ENCODE measurements around the gene ARL15.
"Not testable (repeated sequence)": the region's sequence is repeated elsewhere in the genome, so short reads cannot be mapped to it uniquely, and the experiment has no call there.

ARL15 gene

DNA sequence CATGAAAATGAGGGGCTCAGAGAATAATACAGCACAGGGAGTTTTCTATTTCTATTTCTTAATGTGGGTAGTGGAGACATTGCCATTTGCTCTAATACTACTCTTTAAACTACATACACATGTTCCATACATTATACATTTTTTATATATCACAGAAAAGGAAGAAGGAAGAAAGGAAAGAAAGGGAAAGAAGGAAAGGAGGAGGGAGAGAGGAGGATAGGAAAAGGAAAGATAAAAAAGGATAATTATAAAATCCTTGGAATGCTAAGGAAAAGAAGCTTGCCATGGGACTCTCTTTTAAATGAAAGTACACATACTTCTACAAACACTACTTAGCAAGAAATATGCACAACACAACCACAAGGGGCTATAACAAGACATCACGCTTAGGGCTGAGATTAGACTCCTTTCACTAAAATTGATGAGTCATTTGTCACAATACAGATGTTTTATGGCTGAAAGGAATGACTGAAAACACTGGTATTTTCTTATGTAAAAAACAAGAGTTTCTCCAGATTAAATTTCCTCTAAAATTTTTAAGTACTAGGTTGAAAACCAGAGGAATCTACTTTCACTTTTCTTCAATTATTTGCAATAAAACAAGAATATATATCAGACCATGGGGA, 219.8 kb downstream of the ARL15 start:
- DNase-seq (ENCODE audit: low spot score): no peak

DNA sequence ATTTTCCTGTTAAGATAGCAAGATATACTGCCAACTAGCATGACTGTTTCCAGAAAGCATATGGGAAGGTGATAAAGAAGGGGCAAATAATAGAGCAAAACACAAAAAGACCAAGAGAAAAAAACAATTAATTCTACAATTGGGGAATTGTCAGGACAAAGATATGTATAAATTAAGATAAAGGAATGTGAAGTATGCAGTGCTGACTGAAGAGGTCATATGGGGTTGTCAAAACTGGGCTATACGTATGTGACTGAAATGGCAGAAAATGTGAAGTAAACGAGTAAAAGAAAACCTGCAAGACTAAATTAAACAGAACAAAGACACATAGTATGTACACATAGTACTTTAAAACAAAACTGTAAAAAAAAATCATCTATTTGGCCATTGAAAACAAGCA, 222.3 kb downstream of the ARL15 start:
- DNase-seq (ENCODE audit: low spot score): no peak

DNA sequence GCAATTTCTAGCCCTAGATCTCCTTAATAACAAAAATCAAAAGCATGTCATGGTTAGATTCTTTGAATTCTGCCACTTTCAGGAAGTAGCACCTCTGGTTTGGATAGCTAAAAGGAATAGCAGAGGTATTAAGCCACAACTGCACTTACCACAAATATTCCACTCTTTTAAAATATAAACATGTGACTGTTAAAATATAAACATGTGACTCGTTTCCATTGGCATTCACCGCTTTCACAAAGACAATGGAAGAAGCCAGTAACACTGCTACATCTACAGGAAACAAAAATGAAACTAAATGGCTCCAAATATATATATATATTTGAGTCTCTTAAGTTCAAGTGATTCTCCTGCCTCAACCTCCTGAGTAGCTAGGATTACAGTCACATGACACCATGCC, 222.9 kb downstream of the ARL15 start:
- DNase-seq (ENCODE audit: low spot score): no peak

DNA sequence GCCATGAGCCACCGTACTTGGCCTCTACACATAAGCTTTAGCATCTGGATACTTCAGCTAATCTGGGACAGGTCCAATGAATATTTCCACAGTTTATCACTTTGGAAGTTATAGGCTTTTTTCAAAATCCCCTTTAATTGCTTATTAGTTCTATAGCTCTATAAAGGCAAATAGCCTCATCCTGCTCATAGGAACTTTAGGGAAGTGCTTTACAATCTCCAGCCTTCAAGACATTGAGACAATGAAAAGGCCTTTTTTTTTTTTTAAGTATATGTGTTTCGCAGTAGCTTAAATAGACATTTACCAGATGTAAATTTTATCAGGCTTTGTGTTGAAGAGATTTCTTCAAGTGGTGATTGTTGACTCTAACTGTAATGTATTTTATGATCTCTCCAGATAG, 224.2 kb downstream of the ARL15 start:
- DNase-seq (ENCODE audit: low spot score): no peak

DNA sequence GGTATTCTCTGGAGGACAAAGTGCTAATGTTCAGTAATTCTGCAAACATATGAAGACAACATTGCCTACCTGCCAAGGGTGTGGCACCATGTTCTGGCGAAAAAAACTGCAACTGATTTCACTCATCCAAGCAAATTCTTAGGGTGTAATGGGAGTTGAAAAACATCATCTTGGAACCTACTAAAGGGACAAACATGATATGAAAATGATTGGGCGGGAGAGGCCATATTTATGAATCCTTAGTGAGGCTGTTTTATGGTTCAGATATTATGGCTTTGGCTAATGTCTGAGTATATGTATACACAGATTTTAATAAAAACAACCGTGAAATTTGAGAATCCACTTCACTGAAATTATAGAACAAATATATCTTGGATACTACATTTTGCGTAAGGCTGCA, 225.7 kb downstream of the ARL15 start:
- DNase-seq (ENCODE audit: low spot score): no peak

DNA sequence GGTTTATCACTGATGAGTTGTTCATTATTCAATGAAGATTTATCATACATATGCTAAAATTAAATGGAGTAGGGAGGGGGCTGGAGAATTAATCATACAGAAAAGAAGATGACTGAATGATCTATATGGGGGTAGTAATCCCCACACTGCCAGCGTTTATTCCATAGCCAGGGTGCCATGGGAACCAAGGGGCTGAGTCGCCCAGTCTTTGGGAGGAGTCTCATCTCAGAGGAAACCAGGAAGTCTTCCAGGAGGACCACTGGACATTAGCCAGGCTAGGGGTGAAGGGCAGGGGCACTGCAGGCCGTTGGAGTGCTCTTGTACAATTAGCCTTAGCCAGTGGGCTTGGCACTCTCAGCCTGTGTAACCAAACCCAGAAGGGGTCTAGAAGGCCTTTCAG, 226.5 kb downstream of the ARL15 start:
- no peak for DNase-seq (ENCODE audit: low spot score)

DNA sequence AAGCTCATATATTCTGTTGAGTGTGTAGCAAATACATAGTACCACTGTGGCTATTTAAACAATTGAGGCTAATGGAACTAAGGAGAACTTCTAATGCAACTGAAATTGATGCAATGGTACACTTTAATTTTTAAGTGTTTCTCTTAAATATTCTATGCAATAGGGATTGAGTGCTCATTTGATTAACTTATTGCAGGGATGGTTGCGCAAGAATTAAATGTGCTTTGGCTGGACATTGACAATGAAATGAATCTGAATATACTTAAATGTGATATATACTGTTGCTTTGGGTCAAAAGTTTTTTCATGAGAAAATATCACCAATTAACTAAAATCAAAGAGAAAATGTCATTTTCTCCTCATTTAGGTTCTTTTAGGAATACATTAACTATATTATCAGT, 227.1 kb downstream of the ARL15 start:
- no peak for DNase-seq (ENCODE audit: low spot score)

DNA sequence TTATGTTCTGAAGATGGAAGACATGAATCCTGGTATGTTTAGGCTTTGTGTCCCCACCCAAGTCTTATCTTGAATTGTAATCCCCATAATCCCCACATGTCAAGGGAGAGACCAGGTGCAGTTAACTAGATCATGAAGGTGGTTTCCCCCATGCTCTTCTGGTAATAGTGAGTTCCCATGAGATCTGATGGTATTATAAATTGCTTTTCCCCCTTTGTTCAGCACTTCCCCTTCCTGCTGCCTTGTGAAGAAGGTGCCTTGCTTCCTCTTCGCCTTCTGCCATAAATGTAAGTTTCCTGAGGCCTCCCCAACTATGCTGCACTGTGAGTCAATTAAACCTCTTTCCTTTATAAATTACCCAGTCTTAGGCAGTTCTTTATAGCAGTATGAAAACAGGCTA, 229.0 kb downstream of the ARL15 start:
- DNase-seq (ENCODE audit: low spot score): no peak

DNA sequence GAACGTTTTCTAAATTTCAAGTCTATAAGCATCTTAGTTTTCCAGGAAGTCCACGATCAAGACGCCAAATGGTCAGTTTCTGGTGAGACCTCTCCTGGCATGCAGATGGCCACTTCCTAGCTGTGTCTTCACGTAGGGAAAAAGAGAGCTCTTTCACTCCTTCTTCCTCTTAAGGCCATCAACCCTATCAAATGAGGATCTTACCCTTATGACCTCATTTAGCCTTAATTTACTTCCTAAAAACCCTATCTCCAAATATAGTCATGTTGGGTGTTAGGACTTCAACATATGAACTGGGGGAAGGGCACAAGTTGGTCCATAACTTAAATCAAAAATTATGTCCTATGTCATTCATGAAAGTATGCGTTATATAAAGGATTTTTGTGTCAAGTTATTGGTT, 229.5 kb downstream of the ARL15 start:
- no peak for DNase-seq (ENCODE audit: low spot score)

DNA sequence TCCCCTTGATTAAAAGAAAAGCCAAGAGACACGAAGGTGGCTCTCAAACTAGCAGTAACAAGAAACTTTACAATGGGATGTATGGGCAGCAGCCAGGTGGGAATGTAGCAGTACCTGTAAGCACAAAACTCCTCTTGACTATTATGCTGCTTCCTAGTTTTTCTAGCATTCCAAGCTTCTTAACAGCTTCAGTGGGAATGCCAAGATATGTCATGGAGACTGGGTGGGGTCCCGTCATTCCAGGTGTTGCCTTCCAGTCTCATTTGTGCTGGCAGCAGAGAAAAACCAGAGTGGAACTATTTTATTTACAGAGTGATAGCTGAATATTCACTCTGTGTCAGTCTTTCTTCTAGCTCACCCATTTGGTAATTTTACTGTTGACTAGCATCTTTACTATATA, 236.6 kb downstream of the ARL15 start:
- no peak for DNase-seq (ENCODE audit: low spot score)

DNA sequence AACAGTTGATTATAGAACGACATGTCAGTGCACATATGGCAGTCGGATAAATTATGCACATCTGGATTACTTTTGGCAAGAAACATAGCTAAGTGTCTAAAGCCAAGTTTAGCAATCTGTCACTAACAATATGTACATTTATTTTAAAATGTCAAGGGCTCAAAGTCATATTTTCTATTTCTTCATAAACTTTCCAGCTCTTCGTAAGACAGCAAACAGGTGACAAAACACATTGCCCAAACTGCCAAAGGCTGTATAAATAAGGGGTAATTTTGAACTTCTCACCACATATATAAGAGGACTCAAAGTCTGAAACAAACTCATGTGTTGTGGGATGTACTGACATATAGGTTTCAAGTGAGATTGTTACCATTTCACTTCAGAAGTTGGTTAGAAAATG, 237.2 kb downstream of the ARL15 start:
- DNase-seq (ENCODE audit: low spot score): no peak

DNA sequence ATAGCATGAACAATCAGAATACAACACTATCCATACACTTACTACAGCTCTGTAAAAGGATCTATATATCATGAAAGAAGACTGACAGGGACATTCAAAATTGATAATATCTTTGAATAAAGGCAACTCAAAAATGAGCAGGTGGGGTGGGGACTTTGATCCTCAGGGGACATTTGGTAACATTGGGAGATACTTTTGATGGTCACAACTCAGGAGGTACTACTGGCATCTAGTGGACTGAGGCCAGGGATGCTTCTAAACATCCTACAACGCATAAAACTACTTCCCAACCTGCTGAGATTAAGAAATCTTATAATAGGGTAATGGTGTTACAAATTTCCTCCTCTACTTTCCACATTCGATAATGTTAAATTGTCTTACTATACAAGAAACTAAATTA, 243.9 kb downstream of the ARL15 start:
- no peak for DNase-seq (ENCODE audit: low spot score)

DNA sequence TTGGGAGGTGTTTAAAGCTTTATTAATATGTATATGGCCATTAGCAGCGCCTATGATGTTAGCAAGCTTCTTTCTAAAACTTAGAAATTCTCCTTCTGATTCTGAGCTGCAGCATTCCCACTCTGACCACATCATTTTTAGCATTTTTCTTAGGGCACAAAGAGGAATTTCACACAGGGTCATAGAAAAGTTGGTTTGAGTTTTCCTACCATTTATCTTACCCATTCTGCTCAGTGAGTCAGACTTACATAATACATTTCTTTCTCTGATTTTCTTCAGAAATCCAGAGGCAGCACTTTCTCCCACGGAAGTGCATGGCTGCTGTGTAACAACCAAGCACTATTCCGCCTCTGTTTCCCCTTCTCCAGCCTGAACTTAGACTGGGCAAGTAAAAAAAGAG, 246.6 kb downstream of the ARL15 start:
- no peak for DNase-seq (ENCODE audit: low spot score)

DNA sequence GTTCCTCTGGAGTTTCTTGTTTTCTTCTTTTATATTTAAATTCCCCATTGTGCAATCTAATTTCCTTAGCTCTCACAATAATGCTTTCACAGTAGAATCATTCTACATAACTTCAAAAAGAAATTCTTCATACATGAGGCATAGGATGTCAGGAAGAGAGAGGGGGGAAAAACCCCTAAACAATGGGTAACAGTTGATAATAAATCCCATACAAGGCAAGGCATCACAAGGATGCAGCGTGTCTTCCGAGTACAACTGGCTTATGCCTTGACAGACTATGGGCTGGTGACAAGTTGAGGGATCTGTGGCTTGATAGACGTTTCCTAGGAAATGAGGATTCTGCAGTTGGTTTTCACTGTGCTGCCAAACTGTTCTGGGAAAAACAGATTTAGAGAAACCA, 247.4 kb downstream of the ARL15 start:
- DNase-seq (ENCODE audit: low spot score): no peak

DNA sequence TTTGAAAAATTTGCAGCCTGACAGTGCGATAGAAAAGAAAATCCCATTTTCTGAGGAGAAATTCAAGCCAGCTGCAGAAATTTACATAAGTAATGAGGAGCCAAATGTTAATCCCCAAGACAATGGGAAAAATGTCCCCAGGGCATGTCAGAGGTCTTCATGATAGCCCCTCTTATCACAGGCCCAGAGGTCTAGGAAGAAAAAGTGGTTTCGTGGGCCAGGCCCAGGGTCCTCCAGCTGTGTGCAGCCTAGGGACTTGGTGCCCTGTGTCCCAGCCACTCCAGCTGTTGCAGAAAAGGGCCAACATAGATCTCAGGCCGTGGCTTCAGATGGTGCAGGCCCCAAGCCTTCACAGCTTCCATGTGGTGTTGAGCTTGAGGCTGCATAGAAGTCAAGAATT, 249.5 kb downstream of the ARL15 start:
- not testable (repeated sequence) for DNase-seq (ENCODE audit: low spot score)

DNA sequence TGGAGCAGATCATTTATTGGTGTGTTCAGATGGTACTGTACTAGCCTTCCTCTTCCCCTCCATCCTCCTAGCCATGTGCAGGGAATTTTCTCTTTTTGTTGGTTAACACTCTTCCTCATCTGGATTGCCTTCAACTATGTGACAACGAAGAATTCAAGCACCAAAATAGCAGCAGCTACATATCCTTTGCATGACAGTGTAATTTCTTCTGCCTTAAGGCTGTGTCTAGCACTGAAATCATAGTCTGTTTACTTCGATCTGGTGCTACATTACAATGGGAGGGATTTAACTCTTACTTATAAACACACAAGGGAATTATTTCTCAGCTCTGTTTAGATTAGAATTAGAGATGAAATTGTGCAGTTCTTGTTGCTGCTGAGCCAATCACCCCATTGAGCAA, 260.4 kb downstream of the ARL15 start:
- DNase-seq (ENCODE audit: low spot score): no peak

DNA sequence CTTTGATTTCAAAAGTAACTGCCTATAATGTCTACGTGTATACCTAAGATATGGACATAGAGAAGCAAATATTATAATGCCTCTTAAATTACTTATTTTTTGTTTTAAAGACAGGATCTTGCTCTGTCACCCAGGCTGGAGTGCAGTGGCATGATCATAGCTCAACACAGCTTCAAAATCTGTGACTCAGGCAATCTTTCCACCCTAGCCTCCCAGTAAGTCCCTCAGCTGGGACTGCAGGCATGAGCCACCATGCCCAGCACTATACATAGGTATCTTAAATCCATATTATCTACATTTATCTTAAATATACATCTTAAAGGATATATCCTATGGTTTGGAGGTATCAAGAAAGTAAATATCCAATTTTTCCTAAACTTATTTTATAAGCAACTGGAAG, 261.2 kb downstream of the ARL15 start:
- no peak for DNase-seq (ENCODE audit: low spot score)

DNA sequence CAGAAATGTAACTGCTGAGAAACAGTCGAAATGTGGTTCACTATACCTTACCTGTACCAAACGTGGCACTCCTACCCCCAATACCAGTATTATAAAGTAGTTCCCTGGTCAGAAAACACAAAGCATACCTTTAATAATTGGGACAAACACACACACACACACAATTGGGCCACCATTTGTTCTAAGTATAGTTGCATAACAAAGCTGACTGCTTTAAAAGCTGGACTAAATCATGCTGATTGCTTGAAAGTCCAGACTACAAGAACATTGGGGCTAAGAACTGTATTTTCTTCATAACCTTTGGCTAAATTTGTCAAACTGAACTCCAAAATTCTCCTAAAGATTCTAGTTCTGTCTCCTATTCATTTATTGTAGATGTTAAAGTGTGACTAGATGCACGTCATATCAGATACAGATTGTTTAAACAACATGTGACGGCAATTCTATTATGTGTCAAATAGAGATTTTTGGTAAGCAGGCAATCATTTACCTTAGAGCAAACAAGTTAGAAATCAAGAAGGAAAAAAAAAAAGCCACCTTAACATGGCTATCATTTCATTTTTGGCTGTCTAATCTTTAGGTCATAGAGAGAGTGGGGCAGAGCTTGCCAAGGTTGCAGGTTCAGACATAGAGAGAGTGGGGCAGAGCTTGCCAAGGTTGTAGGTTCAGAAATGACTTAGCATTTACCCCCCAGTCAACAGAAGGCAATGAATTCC, 265.1 kb downstream of the ARL15 start:
- DNase-seq (ENCODE audit: low spot score): no peak

DNA sequence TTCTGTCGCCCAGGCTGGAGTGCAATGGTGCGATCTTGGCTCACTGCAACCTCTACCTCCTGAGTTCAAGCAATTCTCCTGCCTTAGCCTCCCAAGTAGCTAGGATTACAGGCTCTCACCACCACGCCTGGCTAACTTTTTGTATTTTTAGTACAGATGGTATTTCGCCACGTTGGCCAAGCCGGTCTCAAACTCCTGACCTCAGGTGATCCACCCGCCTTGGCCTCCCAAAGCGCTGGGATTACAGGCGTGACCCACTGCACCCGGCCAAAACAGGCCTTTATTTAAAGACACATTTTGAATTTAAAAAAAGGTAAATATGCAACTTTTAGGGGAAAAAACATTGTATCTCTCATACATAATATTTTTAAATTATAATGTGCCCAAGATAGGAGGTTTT, 266.1 kb downstream of the ARL15 start:
- DNase-seq (ENCODE audit: low spot score): not testable (repeated sequence)

DNA sequence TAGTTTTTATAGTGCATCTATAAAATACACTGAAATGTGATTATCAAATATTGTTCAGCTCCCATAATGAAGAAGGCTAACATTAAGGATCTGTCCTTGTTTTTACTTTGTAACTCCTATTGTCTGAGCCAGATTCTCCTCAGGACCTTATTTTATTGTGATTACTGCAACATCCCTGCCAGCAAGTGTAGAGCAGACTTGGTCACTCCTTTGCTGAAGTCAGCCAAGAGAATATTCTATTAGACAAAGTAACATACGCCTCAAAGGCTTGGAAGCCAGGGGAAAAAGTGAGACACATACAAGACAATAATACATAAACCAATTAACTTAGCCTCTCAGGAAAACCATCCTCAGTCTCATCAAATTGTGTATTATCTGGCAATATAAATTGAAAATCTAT, 269.6 kb downstream of the ARL15 start:
- DNase-seq (ENCODE audit: low spot score): no peak

DNA sequence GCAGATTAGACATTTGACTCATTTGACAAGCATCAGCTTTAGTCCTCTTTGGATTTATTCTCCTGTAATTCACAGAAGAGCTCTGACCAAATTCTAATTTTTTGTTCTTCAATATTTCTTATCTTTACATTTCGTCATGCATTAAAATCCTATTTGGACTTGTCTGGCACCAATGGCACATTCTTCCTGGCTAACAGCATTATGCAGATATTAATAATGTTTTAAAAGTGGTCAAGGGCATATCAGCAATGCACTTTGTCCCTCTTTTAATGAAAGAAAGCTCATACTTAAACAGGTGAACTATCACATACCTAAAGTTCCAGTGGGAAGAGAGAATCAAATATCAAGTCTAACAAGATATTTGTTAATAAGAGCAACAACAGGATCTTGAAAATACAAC, 270.4 kb downstream of the ARL15 start:
- no peak for DNase-seq (ENCODE audit: low spot score)

DNA sequence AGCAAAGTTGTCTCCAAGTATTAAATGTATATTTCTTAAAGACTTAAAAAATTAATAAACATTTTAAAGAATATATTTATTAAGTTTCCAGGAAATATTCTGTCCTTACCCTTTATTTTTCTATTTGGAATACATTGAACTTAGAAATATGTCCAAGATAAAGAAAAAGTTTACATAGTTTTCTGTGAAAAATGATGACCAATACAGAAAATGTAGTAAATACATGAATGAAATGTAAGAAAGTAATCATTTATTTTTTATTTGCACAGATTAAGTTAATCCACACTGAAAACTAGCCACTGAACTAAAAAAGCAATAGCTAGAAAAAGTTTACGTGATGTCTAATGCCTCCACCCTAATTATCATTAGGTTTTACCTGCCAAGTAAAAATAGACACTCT, 273.2 kb downstream of the ARL15 start:
- DNase-seq (ENCODE audit: low spot score): no peak

DNA sequence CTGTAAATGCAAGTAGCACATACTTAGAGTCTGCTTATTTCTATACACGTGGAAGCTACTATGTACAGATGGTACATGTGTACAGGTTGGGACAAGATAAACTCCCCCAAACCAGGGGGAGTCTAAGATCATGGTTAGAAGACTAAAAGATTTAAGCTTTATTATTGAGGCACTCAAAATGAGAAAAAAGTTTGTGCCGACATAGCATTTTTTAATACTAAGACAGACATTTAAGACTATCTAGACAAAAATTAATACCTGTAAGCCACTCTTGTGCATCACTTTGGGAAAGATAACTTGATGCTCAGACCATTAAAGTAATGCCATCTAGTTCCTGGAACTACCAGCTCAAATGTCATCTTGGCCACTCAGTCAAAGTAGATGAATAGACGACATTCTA, 279.4 kb downstream of the ARL15 start:
- no peak for DNase-seq (ENCODE audit: low spot score)

DNA sequence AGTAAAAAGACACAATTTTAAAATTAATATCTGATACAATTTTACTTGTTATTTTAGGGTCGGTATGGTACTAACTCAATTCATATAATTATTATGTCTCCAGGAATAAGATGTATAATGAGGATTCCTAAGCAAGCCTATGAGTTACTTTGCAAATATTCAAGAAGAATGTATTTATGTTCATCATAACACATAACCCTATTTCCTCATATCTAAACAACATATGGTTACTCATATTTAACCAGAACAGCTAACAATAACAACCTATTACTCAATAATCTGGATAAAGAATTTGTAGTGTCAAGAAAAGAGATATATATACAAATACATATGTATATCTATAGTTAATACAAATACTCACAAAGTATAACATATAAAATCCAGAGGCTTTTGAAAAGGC, 285.9 kb downstream of the ARL15 start:
- DNase-seq (ENCODE audit: low spot score): no peak
